PFSK-1 (cell line): ENCODE data around the gene XKRX.

Experiments
- FOXP2 ChIP-seq: optimal IDR thresholded peaks from 2 replicates; pipeline ENCODE3; 2011; ENCODE audit warnings: borderline replicate concordance, control low read depth, inconsistent platforms; ENCODE audit not compliant: insufficient read depth; ENCODE audit errors: extremely low read length, extremely low read depth
- POLR2AphosphoS5 ChIP-seq: IDR thresholded peaks from 2 replicates; pipeline ENCODE4 v1.6.1; 2012; ENCODE audit warnings: low read depth, mild to moderate bottlenecking, control low read depth, low read length, moderate library complexity
- SIN3A ChIP-seq: IDR thresholded peaks from 2 replicates; pipeline ENCODE4 v1.6.1; 2012; ENCODE audit warnings: mild to moderate bottlenecking, low read length, moderate library complexity, borderline replicate concordance; ENCODE audit not compliant: insufficient read depth
- TAF1 ChIP-seq: IDR thresholded peaks from 2 replicates; pipeline ENCODE4 v1.6.1; 2012; ENCODE audit warnings: low read length, control low read depth, borderline replicate concordance; ENCODE audit not compliant: insufficient read depth
- TF ChIP-seq, protein P1 (sequence below), 2 experiments: IDR thresholded peaks; 2 replicates each; pipeline versions ENCODE4 v1.6.1 to v1.8.0; 2011 to 2012; ENCODE audit warnings: low read depth in 2 of 2, low read length in 2 of 2, control low read depth in 1 of 2, inconsistent platforms in 1 of 2, mild to moderate bottlenecking in 1 of 2, moderate library complexity in 1 of 2; ENCODE audit not compliant: insufficient read depth in 1 of 2

XKRX gene

DNA sequence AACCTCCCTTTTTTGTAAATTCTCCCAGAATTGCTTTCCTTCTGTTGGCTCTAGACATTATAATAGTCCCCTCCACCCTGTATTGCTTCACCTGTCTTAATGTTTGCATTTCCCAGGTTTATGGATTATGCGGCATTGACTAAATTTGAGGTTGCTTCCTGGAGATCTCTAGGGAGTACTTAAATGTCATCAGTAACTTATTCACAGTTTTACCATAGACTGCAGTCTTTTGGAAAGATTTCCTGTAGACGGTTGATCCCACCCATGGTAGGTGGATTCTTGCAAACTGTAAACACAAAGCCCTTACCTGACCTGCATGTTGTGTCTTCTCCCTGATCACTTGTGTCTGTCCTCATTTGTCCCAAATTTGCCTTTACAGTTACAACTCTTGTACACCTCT, 48.3 kb downstream of the XKRX start:
- no peak for TF ChIP-seq TAF1
- TF ChIP-seq SIN3A: no peak
- TF ChIP-seq POLR2AphosphoS5: no peak
- TF ChIP-seq, protein P1, sequence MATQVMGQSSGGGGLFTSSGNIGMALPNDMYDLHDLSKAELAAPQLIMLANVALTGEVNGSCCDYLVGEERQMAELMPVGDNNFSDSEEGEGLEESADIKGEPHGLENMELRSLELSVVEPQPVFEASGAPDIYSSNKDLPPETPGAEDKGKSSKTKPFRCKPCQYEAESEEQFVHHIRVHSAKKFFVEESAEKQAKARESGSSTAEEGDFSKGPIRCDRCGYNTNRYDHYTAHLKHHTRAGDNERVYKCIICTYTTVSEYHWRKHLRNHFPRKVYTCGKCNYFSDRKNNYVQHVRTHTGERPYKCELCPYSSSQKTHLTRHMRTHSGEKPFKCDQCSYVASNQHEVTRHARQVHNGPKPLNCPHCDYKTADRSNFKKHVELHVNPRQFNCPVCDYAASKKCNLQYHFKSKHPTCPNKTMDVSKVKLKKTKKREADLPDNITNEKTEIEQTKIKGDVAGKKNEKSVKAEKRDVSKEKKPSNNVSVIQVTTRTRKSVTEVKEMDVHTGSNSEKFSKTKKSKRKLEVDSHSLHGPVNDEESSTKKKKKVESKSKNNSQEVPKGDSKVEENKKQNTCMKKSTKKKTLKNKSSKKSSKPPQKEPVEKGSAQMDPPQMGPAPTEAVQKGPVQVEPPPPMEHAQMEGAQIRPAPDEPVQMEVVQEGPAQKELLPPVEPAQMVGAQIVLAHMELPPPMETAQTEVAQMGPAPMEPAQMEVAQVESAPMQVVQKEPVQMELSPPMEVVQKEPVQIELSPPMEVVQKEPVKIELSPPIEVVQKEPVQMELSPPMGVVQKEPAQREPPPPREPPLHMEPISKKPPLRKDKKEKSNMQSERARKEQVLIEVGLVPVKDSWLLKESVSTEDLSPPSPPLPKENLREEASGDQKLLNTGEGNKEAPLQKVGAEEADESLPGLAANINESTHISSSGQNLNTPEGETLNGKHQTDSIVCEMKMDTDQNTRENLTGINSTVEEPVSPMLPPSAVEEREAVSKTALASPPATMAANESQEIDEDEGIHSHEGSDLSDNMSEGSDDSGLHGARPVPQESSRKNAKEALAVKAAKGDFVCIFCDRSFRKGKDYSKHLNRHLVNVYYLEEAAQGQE (IDR thresholded peaks at IDR 0.05; ENCODE audit: insufficient read depth in 1 of 2, low read depth in 2 of 2, low read length in 2 of 2): no peak
- no peak for TF ChIP-seq FOXP2

- TF ChIP-seq POLR2AphosphoS5 (no peak), SIN3A (no peak), TAF1 (no peak), FOXP2 (no peak)
- TF ChIP-seq, protein P1 (IDR thresholded peaks at IDR 0.05; ENCODE audit: insufficient read depth in 1 of 2, low read depth in 2 of 2, low read length in 2 of 2): no peak
Measured at GRCh38 chrX:100874325-100874724, 54.4 kb downstream of the XKRX start, which contains the start of gene NOX1. TSS of gene NOX1 (minus strand) at chrX:100874359. CDS start at chrX:100874139, 220 bp downstream.

GRCh38 chrX:100871594-100872560, 56.8 kb downstream of the XKRX start:
- no peak for TF ChIP-seq SIN3A
- TF ChIP-seq, protein P1 (IDR thresholded peaks at IDR 0.05; ENCODE audit: insufficient read depth in 1 of 2, low read depth in 2 of 2, low read length in 2 of 2): no peak
- TF ChIP-seq TAF1: no peak
- TF ChIP-seq FOXP2: no peak
- no peak for TF ChIP-seq POLR2AphosphoS5

GRCh38 chrX:100870527-100870926, 58.2 kb downstream of the XKRX start:
- no peak for TF ChIP-seq SIN3A
- no peak for TF ChIP-seq TAF1
- no peak for TF ChIP-seq POLR2AphosphoS5

DNA sequence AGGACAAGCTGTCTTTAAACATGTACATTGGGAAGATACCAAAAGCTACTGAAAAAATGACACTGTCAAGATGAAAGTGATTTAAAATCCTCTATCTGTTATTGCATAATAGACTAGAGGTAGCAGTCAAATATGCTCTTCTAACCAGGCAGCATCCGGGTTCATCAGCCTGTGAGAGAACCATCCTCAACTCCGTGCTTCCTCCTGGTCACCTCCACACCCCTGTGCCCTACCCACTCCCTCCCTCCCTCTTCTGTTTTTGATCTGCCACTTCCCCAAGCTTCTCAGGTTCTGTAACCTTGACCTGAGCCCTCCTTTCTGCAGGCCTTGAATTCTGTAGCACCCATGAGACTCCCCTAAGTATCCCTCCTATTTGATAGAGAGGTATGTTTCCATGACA, 60.4 kb downstream of the XKRX start:
- no peak for TF ChIP-seq FOXP2
- TF ChIP-seq TAF1: no peak
- no peak for TF ChIP-seq POLR2AphosphoS5
